ENCODE data around the gene SLC27A3.

DNA sequence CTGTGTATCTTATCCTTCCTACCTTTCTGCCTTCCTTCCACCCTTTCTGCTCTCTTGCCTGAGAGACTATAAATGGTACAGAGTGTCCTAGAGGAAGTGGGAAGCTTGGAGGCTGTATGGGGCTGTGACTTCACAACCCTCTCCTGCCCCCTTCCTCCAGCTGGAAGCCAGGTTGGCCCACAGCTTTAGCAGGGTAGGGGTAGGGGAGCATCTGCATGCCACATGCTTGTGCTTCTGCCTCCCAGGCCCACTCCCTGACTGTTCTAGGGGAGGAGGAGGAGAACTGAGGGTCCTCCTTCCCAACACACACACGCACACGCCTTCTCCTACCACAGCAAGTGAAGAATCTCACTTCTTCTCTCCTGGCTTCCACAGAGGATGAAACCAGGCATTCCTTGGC, 3.9 kb upstream of the SLC27A3 start:
- TF ChIP-seq, protein P1, sequence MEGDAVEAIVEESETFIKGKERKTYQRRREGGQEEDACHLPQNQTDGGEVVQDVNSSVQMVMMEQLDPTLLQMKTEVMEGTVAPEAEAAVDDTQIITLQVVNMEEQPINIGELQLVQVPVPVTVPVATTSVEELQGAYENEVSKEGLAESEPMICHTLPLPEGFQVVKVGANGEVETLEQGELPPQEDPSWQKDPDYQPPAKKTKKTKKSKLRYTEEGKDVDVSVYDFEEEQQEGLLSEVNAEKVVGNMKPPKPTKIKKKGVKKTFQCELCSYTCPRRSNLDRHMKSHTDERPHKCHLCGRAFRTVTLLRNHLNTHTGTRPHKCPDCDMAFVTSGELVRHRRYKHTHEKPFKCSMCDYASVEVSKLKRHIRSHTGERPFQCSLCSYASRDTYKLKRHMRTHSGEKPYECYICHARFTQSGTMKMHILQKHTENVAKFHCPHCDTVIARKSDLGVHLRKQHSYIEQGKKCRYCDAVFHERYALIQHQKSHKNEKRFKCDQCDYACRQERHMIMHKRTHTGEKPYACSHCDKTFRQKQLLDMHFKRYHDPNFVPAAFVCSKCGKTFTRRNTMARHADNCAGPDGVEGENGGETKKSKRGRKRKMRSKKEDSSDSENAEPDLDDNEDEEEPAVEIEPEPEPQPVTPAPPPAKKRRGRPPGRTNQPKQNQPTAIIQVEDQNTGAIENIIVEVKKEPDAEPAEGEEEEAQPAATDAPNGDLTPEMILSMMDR (IDR thresholded peaks at IDR 0.05): no peak
- no peak for TF ChIP-seq POLR2A (IDR thresholded peaks at IDR 0.05)

Measured in esophagus squamous epithelium (tissue), 4 donors.